Activated T-cell treated with anti-CD3 and anti-CD28 coated beads, Interleukin-2, amount 50 U/mL, for 48 hours (primary cell): ENCODE data around the gene LRWD1.
"Not testable (repeated sequence)": the region's sequence is repeated elsewhere in the genome, so short reads cannot be mapped to it uniquely, and the experiment has no call there.

Experiments used
- DNase-seq, 2 experiments: peaks; one replicate each; pipeline ENCODE4 v3.0.0-alpha.2; 2020

Gene LRWD1

GRCh38 chr7:102498321-102498720 lies 33.5 kb downstream of the LRWD1 start:
- DNase-seq = not testable (repeated sequence)

DNA sequence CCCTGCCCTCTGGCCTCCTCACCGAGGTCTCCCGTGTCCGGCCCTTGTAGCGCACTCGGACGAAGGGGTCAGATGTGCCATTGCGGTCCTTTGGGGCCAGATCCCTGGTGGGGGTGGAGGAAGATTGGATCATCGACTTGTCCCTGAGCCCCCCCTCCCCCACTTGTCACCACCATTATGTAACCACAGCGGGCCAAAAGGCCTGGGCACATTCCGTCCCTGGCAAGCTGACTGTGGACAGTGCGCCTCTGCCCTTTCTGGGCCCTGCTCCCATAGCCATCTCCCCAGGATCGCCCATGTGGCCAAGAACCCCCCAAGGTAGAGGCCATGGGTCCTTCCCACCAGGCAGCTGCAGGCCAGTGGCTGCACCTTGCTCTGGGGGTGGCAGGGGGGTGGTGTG lies 38.4 kb downstream of the LRWD1 start:
- DNase-seq = not testable (repeated sequence)

GRCh38 chr7:102505298-102506185 lies 40.8 kb downstream of the LRWD1 start:
- DNase-seq = peak in 1 of 2 experiments; percentile 12

- peak; percentile 15 to 17 for DNase-seq
Observed at GRCh38 chr7:102507410-102508088, 42.8 kb downstream of the LRWD1 start.

DNA sequence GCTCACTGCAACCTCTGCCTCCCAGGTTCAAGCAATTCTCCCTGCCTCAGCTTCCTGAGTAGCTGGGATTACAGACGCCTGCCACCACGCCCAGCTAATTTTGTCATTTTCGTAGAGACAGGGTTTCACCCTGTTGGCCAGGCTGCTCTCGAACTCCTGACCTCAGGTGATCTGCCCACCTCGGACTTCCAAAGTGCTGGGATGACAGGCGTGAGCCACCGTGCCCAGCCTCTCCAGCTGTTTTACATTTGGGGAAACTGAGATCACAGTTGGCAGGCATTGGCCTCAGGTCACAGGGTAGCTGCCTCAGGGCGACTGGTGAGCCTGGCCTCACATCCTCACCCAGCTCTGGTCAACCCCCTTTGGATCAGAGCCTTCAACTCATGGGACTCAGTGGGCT lies 45.8 kb downstream of the LRWD1 start:
- peak in 1 of 2 experiments; percentile 14 for DNase-seq

- not testable (repeated sequence) for DNase-seq
Observed at GRCh38 chr7:102511860-102512522, 47.2 kb downstream of the LRWD1 start.

GRCh38 chr7:102512642-102513221 lies 47.9 kb downstream of the LRWD1 start:
- DNase-seq = peak; percentile 19 to 31

GRCh38 chr7:102514881-102515721 lies 50.3 kb downstream of the LRWD1 start:
- DNase-seq = not testable (repeated sequence)

DNA sequence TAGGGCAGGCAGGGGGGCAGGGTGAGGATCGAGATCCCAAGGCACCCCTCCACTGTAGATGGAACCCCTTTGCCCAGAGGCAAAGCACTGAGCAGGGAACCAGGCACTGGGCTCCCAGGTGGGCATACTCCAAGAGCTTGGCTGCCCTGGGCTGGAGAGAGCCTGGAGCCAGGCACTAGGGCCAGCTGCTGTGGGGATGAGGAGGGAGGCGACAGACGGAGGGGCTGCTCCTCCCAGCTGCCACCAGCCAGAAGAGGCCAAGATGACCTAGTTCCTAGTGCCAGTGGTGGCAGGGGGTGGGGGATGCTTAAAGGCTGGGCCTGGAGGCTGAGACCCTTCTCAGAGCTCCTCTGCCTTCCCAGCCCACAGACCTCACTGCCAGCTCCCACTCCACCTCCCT lies 51.1 kb downstream of the LRWD1 start:
- not testable (repeated sequence) for DNase-seq

GRCh38 chr7:102516951-102517350 lies 52.2 kb downstream of the LRWD1 start:
- DNase-seq = not testable (repeated sequence)

- peak; percentile 19 to 29 for DNase-seq
Observed at GRCh38 chr7:102517550-102518147, 52.9 kb downstream of the LRWD1 start, which contains the start of gene RASA4B. RASA4B (minus strand) TSS chr7:102517777; CDS start chr7:102517710, 67 bp downstream.

GRCh38 chr7:102520797-102521196 lies 56.0 kb downstream of the LRWD1 start:
- DNase-seq = not testable (repeated sequence)
